Esophagus muscularis mucosa (tissue), 4 donors: ENCODE results near the gene SCP2. TPM values are rescaled to one million over a fixed set of nuclear protein-coding genes. Genes with fewer than 3 reads are reported as not detected.

Experiments
- DNase-seq: peaks from one replicate; pipeline ENCODE4 v3.0.0-alpha.2; 2017; ENCODE audit errors: extremely low spot score
- H3K27ac ChIP-seq, 4 donors: fragments of 200-600 bp; sonication (generic); replicated peaks in 1 of 4; 1 replicate in 3 of 4; 2 replicates in 1 of 4; pipeline ENCODE4 v1.5.1; 2016 to 2019; ENCODE audit warnings: mild to moderate bottlenecking in 1 of 4
- H3K27me3 ChIP-seq, 4 donors: fragments of 200-600 bp; sonication (generic); one replicate each; pipeline versions ENCODE4 v1.5.1 to v1.6.0; 2016 to 2019
- H3K36me3 ChIP-seq, 4 donors: fragments of 200-600 bp; sonication (generic); one replicate each; pipeline ENCODE4 v1.5.1; 2016 to 2019
- H3K4me1 ChIP-seq, 4 donors: fragments of 200-600 bp; sonication (generic); one replicate each; pipeline ENCODE4 v1.5.1; 2016 to 2019
- H3K4me3 ChIP-seq, 4 donors: fragments of 200-600 bp; sonication (generic); 1 replicate in 2 of 4; 2 replicates in 2 of 4; pipeline ENCODE4 v1.5.1; 2016 to 2019; ENCODE audit warnings: mild to moderate bottlenecking in 4 of 4, moderate library complexity in 1 of 4
- H3K9me3 ChIP-seq, 4 donors: fragments of 200-600 bp; sonication (generic); 1 replicate in 3 of 4; 2 replicates in 1 of 4; pipeline ENCODE4 v1.5.1; 2016 to 2019
- EP300 ChIP-seq: sonication (generic); formaldehyde crosslinking; IDR thresholded peaks from one replicate; pipeline ENCODE4 v1.6.1; 2017; ENCODE audit warnings: antibody characterized with exemption
- POLR2A ChIP-seq: fragments of 450-650 bp; IDR thresholded peaks from one replicate; pipeline ENCODE4 v1.6.1; 2017; ENCODE audit warnings: antibody characterized with exemption, moderate library complexity, mild to moderate bottlenecking, low read depth
- POLR2AphosphoS5 ChIP-seq, 2 donors: sonication (generic); formaldehyde crosslinking; IDR thresholded peaks; one replicate each; pipeline ENCODE4 v1.6.1; 2017; ENCODE audit warnings: antibody characterized with exemption in 2 of 2
- WGBS: methylation state at CpG from one replicate; pipeline ENCODE4 v1.1.5; 2018; 5-methylcytosine and 5-hydroxymethylcytosine counted together
- intact Hi-C: fragments of 100-400 bp; cut with DNase I; formaldehyde crosslinking; loops from one replicate; pipeline ENCODE4 v1.15.1; 2023
- total RNA-seq, 4 donors: library from RNA; depleted of rRNA; stranded (reverse); fragments of >200 nt; gene quantifications; one replicate each; pipeline versions ENCODE4 v1.1.0 to v1.2.1, GENCODE V29; 2016
- TF ChIP-seq, protein P1 (sequence below), 3 experiments: fragments of 200-600 bp in 2 of 3; fragments of 450-650 bp in 1 of 3; sonication (generic) in 2 of 3; IDR thresholded peaks; one replicate each; pipeline ENCODE4 v1.5.1; 2017 to 2019; ENCODE audit warnings: antibody characterized with exemption in 3 of 3, mild to moderate bottlenecking in 2 of 3, moderate library complexity in 1 of 3

The SCP2 gene
- total RNA-seq, 4 donors from 2014 or later, result 83.0 to 94.3 (median 92.1) TPM

DNA sequence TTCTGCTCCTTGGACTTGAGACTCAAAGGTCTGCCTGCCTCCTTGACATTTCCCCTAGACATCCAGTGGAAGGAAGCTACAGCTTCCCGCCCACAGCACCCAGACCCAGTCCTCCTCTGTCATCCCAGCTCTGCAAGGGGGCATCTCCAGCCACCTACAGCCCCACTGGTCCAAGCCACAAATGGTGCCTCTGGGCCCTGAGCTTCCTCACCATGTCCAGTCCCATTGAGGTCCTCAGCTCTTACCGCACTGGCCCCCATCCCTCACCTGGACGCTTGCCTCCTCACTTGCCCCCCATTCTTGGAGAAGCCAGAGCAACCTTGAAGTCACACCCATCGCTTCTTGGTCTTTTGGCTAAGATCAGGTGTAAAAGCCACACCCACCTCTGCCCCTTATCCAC is 148.1 kb downstream of the SCP2 start:
- no peak overlapping the region for H3K27ac ChIP-seq
- 100% methylated on average over 4 of the region's 4 CpGs for WGBS

DNA sequence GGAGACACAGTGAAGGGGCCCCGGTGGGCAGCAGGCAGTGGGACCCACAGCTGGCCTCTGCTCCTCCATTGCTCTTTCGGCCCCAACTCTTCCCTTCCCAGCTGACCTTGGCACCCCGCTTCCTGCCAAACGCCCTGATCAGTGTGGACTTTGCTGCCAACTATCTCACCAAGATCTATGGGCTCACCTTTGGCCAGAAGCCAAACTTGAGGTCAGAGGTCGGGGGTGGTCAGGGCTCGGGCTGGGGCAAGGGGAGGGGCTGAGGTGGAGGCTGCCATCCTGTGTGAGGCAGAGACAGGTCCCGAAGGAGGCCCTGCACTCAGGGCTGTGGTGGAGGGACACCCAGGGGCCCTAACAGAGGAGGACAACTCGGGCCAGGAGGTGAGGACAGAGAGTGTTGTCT is 148.7 kb downstream of the SCP2 start:
- Histone ChIP-seq H3K9me3 (no peaks in the 10 kb centered on the region), H3K4me1 (peaks cover 0 to 12% (median 10%) of the 10 kb centered on the region in 4 donors), H3K27ac (no peak overlapping the region), H3K27me3 (no peaks in the 10 kb centered on the region), H3K36me3 (peaks cover 0 to 21% (median 3%) of the 10 kb centered on the region in 4 donors), H3K4me3 (no peak overlapping the region)
- 79% methylated on average over 5 of the region's 8 CpGs for WGBS
- intact Hi-C loops, result no loop called here
- DNase-seq, result no peak
- TF ChIP-seq, protein P1, sequence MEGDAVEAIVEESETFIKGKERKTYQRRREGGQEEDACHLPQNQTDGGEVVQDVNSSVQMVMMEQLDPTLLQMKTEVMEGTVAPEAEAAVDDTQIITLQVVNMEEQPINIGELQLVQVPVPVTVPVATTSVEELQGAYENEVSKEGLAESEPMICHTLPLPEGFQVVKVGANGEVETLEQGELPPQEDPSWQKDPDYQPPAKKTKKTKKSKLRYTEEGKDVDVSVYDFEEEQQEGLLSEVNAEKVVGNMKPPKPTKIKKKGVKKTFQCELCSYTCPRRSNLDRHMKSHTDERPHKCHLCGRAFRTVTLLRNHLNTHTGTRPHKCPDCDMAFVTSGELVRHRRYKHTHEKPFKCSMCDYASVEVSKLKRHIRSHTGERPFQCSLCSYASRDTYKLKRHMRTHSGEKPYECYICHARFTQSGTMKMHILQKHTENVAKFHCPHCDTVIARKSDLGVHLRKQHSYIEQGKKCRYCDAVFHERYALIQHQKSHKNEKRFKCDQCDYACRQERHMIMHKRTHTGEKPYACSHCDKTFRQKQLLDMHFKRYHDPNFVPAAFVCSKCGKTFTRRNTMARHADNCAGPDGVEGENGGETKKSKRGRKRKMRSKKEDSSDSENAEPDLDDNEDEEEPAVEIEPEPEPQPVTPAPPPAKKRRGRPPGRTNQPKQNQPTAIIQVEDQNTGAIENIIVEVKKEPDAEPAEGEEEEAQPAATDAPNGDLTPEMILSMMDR (IDR thresholded peaks at IDR 0.05), result no peak
- TF ChIP-seq POLR2A, result no peak
- no peak for TF ChIP-seq EP300
- TF ChIP-seq POLR2AphosphoS5 (IDR thresholded peaks at IDR 0.05), result no peak

More for the DNA sequence above, 148.1 kb downstream of the SCP2 start:
- intact Hi-C loops, result no loop called here
- no peaks in the 10 kb centered on the region for H3K9me3 ChIP-seq
- DNase-seq, result no peak
- H3K4me3 ChIP-seq, result no peak overlapping the region
- TF ChIP-seq POLR2A, result no peak
- TF ChIP-seq, protein P1 (IDR thresholded peaks at IDR 0.05), result no peak
- no peak for TF ChIP-seq POLR2AphosphoS5 (IDR thresholded peaks at IDR 0.05)
- peaks cover 0 to 12% (median 10%) of the 10 kb centered on the region in 4 donors for H3K4me1 ChIP-seq
- H3K36me3 ChIP-seq, result peaks cover 0 to 20% (median 3%) of the 10 kb centered on the region in 4 donors
- H3K27me3 ChIP-seq, result no peaks in the 10 kb centered on the region

DNA sequence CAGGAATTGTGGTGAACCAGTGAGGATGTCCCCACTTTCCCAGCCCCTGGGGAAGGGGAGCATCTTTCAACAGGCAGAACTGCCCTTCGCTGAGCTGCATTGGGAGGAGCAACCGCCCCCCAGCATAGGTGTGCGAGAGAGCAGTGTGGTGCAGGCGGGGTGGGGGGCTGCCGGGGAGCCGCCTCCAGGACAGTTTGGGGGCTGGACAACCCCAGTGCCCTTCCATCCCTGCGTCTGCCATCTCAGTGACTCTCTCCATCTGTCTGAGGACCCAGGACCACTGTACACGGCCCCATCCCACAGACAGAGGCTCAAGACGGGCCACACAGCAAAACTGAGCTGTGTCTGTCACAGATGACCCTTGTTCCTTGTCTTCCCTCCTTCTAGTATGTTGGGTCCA is 149.1 kb downstream of the SCP2 start:
- no peak for TF ChIP-seq EP300
- TF ChIP-seq POLR2AphosphoS5 (IDR thresholded peaks at IDR 0.05), result no peak
- TF ChIP-seq, protein P1 (IDR thresholded peaks at IDR 0.05), result no peak
- TF ChIP-seq POLR2A, result no peak
- Histone ChIP-seq H3K27me3 (no peaks in the 10 kb centered on the region), H3K9me3 (no peaks in the 10 kb centered on the region), H3K27ac (no peak overlapping the region), H3K4me3 (no peak overlapping the region), H3K4me1 (peaks cover 0 to 12% (median 10%) of the 10 kb centered on the region in 4 donors), H3K36me3 (peaks cover 0 to 25% (median 3%) of the 10 kb centered on the region in 4 donors)
- intact Hi-C loops, result no loop called here
- DNase-seq, result no peak
- WGBS, result 99% methylated on average over 5 of the region's 9 CpGs

DNA sequence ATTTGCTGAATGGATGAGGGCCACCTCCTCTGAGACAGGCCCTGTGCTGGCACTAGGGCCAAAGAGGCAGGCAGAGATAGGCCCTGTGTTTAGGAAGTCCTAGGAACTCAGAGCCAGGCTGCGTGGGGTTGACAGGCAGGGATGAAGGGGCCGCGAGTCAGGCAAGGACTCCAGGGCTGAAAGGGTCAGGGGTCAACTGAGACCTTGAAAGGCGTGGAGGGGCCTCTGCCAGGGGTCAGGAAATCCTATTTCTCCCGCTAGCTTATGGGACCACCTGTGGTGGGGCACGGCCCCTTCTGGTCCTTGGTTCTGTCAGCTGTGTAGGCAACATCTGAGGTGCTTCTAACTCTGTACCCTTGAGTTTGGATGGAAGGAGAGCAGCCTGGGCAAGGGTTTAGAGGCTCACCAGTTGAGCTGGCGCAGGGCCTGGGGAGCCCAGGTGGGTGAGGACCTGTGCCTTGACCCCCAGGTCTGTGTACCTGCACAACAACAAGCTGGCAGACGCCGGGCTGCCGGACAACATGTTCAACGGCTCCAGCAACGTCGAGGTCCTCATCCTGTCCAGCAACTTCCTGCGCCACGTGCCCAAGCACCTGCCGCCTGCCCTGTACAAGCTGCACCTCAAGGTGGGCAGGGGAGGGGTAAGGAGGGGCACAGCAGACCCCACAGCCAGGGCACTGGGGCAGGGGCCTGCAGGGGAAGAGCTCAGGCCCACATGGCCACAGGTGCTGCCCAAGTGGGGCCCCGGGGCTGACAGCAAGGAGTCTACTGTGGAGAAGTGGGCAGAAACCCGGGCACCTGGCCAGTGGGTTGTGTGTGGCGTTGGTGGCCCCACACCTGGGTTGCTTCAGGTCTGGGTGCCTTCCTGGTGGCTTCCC is 149.9 kb downstream of the SCP2 start:
- H3K27ac ChIP-seq, result no peak overlapping the region
- 92% methylated on average over 9 of the region's 19 CpGs for WGBS
- intact Hi-C loops, result no loop called here
- H3K36me3 ChIP-seq, result peaks cover 0 to 33% (median 3%) of the 10 kb centered on the region in 4 donors
- TF ChIP-seq POLR2A, result no peak
- TF ChIP-seq EP300, result no peak
- TF ChIP-seq, protein P1 (IDR thresholded peaks at IDR 0.05), result no peak
- TF ChIP-seq POLR2AphosphoS5 (IDR thresholded peaks at IDR 0.05), result no peak
- H3K4me3 ChIP-seq, result no peak overlapping the region
- peaks cover 0 to 12% (median 10%) of the 10 kb centered on the region in 4 donors for H3K4me1 ChIP-seq
- no peaks in the 10 kb centered on the region for H3K27me3 ChIP-seq
- H3K9me3 ChIP-seq, result no peaks in the 10 kb centered on the region
- no peak for DNase-seq
